GM10266 (cell line): ENCODE results near the gene UNC80.

Source experiments
- DNase-seq: peaks from one replicate; pipeline ENCODE4 v3.0.0; 2012; ENCODE audit errors: extremely low spot score
- TF ChIP-seq, protein P1 (sequence below): IDR thresholded peaks from 2 replicates; pipeline ENCODE4 v1.5.1; 2012; ENCODE audit warnings: mild to moderate bottlenecking, low read depth; ENCODE audit not compliant: control insufficient read depth, insufficient read depth; ENCODE audit errors: missing control alignments

Gene UNC80

DNA sequence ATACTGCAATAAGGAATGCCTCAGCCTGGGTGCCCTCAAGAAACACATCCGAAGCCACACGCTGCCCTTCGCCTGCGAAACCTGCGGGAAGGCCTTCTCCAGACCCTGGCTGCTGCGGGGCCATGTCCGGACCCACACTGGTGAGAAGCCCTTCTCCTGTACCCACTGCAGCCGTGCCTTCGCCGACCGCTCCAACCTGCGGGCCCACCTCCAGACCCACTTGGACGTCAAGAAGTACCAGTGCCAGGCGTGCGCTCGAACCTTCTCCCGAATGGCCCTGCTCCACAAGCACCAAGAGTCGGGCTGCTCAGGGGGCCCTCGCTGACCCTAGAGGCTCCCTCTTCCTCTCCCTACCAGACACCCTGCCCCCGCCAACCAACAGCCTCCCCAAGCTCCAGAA, 37.6 kb downstream of the UNC80 start:
- no peak for DNase-seq
- TF ChIP-seq, protein P1, sequence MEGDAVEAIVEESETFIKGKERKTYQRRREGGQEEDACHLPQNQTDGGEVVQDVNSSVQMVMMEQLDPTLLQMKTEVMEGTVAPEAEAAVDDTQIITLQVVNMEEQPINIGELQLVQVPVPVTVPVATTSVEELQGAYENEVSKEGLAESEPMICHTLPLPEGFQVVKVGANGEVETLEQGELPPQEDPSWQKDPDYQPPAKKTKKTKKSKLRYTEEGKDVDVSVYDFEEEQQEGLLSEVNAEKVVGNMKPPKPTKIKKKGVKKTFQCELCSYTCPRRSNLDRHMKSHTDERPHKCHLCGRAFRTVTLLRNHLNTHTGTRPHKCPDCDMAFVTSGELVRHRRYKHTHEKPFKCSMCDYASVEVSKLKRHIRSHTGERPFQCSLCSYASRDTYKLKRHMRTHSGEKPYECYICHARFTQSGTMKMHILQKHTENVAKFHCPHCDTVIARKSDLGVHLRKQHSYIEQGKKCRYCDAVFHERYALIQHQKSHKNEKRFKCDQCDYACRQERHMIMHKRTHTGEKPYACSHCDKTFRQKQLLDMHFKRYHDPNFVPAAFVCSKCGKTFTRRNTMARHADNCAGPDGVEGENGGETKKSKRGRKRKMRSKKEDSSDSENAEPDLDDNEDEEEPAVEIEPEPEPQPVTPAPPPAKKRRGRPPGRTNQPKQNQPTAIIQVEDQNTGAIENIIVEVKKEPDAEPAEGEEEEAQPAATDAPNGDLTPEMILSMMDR: no peak

DNA sequence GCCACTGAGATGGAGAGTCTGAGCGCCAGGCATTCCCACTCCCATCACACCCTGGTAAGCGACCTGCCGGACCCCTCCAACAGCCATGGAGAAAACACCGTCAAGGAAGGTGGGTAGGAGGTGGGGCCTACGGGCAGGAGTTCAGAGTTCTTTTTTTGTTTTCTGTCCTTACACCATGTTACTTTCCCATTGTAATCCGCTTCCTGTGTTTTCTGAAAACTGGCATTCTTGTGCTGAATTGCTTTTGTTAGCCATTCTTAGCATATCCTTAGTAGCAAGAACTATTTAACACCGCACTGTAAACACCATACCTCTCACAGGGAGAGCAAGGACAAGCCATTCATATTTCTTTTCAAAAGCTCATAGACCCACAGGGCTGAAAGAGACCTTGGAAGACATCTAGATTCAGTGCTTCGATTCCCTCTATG, 46.2 kb downstream of the UNC80 start:
- TF ChIP-seq, protein P1: no peak
- no peak for DNase-seq

DNA sequence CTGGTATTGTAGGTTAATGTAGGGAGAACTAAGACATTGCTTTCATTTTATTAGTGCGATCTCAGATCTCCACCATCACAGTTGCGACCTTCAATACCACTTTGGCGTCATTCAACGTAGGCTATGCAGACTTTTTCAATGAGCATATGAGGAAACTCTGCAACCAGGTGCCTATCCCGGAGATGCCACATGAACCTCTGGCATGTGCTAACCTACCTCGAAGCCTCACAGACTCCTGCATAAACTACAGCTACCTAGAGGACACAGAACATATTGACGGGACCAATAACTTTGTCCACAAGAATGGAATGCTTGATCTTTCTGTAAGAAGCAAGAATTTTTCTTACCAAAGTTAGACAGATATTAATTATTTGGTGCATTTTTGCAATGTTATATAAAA, 47.3 kb downstream of the UNC80 start:
- TF ChIP-seq, protein P1: no peak
- no peak for DNase-seq

DNA sequence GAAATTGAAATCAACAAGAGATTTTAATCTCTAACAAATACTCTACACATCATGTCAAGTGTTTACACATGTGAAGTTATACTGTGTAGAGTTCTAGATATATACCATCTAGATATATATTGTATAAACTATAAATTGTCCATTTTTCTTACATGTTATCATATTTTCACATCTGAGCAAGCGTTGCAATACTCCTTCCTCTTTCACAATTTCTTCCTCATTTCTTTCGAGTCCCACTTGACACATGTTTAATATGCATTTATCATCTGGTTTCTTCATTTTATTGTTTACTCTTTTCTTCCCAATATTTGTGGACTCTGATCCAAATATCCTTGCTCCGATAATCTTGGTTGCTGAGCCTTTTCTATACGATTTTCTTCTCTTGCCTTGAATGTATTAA, 50.2 kb downstream of the UNC80 start:
- TF ChIP-seq, protein P1: no peak
- no peak for DNase-seq

DNA sequence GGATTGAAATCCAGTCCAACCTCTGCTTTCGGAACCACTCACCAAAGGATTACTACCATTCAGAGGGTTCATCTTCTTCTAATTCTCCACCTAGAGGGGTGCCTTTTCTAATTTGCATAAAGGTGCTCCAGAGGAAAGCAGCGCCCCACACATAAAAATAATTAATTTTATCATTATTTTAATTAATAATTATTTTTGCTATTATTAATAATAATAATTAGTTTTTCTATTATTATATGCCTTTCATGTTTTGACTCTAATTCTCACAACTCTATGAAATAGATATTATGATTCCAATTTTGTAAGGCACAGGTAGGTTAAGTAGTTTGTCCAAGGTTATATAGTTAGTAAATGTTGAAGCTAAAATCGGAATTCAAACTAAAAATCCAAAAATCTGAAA, 51.9 kb downstream of the UNC80 start:
- no peak for DNase-seq
- TF ChIP-seq, protein P1: no peak

DNA sequence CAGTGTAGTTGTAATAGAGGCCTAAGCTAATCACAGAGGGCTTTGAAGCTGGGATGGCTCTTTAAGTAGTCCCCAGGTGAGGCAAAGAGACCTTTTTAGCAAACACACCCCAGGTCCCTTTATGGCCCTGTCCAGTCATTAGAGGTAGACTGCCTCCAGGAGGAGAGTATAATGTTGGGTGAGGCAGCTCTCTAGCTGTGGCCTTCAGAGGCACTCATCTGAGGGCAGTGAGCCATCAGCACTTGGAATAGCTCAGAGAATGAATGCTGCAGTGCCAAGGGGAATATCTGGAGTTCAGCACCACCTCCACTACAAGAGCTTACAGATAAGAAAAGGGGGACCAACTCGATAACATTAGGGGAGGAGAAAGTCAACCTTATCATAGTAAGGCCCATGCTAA, 52.8 kb downstream of the UNC80 start:
- TF ChIP-seq, protein P1: no peak
- no peak for DNase-seq

DNA sequence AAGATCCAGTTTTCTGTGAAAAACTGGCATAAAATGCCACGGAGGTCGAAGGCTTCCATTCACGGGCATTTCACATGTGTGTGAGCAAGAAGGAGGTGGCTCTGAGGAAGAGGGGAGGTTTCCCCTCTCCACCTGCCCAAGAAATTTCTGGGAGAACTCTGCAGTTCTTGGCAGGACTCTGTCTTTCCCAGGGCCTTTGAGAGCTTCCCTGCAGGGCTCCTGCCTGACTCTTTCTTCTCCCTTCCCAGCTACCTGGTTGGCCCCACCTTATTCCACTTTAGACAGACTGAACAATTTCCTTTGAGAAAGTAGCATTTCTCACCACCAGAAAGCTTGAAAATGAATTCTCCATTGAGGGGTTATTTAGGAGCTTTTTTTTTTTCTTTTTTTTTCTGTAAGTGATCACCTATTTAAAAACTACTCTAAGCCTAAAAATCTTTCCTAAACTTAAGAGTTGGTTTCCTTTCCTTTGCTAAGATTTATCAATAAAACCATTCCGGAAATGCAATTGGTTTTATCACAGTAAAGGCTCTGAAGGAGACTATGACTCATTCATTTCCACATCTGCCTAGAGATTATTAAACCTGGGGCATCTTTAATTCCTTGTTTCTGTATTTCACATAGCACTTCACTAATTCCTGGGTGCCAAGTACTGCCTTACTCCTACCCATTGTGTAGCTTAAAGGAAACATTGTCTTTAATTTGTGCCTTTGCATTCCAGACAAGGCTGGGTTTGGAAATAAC, 59.3 kb downstream of the UNC80 start:
- TF ChIP-seq, protein P1: no peak
- no peak for DNase-seq
